Left ventricle myocardium superior (tissue), 1 donor: ENCODE measurements around the gene LOXHD1. TPM values are rescaled to one million over a fixed set of nuclear protein-coding genes. Genes with fewer than 3 reads are reported as not detected.

Experiments
- ATAC-seq: fragments of 200-7000 bp; cut with Tn5 transposase; one replicate; pipeline ENCODE4 v1.9.1; 2020; ENCODE audit warnings: mild to moderate bottlenecking, moderate library complexity
- DNase-seq: peaks from one replicate; pipeline ENCODE4 v3.0.0-alpha.2; 2020
- intact Hi-C: fragments of 100-400 bp; cut with micrococcal nuclease; formaldehyde crosslinking; loops from one replicate; pipeline ENCODE4 v1.11.0; 2022
- total RNA-seq: library from RNA; stranded (reverse); fragmentation: NEBNext Ultra II Directional; extraction: Animal tissue kit (Norgen Biotek cat#: 25700); gene quantifications from one replicate; pipeline ENCODE4 v1.2.1, GENCODE V29; 2021
- donor health status: DM: no; HTN: yes; CAD: no; lungs with severe emphysema.

Gene LOXHD1
- total RNA-seq, 1 donor from 2014 or later = 0.74 TPM

DNA sequence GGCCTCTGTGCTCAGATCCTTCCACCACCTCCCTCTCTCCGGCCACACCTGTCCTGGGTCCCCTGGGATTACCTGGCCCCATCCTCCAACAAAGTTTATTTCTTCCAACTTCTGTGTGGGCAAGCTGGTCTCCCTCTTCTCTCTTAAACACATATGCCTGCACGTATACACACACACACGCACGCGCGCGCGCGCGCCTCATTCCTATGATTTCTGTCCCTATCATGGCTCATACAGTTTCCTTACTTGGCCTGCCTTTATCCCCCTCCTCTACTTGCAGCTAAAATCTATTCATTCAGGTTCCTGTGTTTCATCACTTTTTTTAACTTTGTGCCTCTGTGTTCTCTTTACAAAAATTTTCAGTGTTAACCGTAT is 96.4 kb downstream of the LOXHD1 start:
- ATAC-seq = no peak
- intact Hi-C loops = no loop called here
- no peak for DNase-seq

- DNase-seq (no peak), ATAC-seq (no peak)
- intact Hi-C loops = no loop called here
These were observed 96.9 kb downstream of the LOXHD1 start for GRCh38 chr18:46559946-46560670.

DNA sequence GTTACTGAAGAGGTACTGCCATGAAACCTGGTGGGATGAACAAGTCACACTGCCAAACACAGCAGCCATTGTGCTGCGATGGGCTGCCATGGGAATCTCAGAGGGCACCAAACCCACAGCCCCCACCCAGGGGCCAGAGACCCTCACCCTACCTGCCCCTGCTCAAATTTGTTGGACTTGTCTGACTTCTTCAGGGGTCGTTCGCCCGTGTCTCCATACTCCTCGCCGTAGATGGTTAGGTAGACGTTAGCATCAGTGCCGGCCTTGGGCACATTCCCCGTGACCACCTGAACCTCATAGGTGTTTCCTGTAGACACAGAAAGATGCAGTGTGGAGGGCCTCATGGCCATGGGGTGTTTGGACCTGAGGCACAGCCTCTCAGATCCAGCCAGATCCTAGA is 97.7 kb downstream of the LOXHD1 start:
- intact Hi-C loops = no loop called here
- no peak for DNase-seq
- no peak for ATAC-seq

GRCh38 chr18:46556590-46557206 is 100.3 kb downstream of the LOXHD1 start:
- ATAC-seq (no peak), DNase-seq (no peak)
- intact Hi-C loops = no loop called here

DNA sequence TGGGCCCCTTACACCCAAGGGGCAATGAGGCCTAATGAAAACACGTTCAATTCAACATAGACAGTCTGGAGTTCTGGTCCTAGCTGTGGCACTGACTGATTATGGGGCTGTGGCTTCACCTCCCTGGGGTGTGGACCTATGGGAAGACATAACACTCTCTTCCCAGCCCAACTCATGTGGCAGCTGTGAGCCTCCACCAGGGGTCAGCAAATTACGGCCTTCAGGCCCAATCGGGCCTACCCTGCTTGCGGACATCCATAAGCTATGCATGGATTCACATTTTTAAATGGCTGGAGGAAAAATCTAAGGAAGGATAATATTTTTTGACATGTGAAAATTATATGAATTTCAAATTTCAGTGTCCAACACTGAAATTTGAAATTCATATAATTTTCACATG is 101.3 kb downstream of the LOXHD1 start:
- ATAC-seq = peak; percentile 75
- intact Hi-C loops = no loop called here
- DNase-seq = peak; percentile 47

DNA sequence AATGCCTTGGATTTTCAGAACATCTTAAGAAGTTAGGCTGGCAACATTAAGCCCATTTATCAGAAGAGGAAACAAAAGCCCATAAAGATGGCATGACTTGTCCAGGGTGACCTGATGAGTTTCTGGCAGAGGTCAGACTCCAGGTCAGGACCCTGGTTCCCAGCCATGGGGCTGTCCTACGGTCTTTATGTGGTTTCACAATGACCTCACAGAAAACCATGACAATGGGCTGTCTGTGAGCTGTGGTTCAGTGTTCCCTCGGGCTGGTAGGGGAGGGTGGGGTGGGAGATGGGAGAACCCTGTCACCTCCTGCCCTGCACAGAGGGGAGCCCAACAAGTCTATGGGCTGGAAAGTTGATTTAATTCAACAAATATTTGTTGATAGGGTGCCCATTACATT is 101.8 kb downstream of the LOXHD1 start:
- no peak for DNase-seq
- no peak for ATAC-seq
- intact Hi-C loops = no loop called here

GRCh38 chr18:46554406-46555080 is 102.5 kb downstream of the LOXHD1 start:
- intact Hi-C loops = no loop called here
- no peak for ATAC-seq
- DNase-seq = no peak

GRCh38 chr18:46550609-46551008 is 106.4 kb downstream of the LOXHD1 start:
- no peak for DNase-seq
- intact Hi-C loops = no loop called here
- no peak for ATAC-seq

GRCh38 chr18:46547520-46547919 is 109.5 kb downstream of the LOXHD1 start:
- no peak for ATAC-seq
- intact Hi-C loops = no loop called here
- DNase-seq = no peak

GRCh38 chr18:46546111-46546640 is 110.8 kb downstream of the LOXHD1 start:
- intact Hi-C loops = no loop called here
- DNase-seq = no peak
- ATAC-seq = no peak

DNA sequence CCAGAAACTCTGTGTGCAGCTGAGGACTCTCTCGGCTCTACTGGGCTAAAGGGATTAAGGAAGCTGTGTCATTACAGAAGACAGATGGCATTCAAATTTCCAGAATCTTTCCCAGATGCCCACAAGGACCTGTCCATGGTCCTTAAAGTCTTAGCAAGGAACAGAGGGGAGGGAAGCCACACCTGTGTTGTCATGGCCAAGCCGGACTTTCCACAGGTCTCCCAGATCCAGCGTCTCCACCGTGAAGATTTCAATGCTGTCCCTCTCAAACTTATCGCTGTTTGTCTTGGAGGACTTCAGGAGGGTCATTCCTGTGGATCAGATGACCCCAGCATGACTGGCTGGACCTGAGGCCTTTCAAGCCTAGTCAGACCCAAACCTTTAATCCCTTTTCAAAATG is 114.5 kb downstream of the LOXHD1 start:
- no peak for ATAC-seq
- DNase-seq = no peak
- intact Hi-C loops = no loop called here

GRCh38 chr18:46541626-46542189 is 115.3 kb downstream of the LOXHD1 start:
- intact Hi-C loops = no loop called here
- DNase-seq (no peak), ATAC-seq (no peak)

GRCh38 chr18:46538376-46538775 is 118.6 kb downstream of the LOXHD1 start:
- ATAC-seq = no peak
- intact Hi-C loops = no loop called here

DNA sequence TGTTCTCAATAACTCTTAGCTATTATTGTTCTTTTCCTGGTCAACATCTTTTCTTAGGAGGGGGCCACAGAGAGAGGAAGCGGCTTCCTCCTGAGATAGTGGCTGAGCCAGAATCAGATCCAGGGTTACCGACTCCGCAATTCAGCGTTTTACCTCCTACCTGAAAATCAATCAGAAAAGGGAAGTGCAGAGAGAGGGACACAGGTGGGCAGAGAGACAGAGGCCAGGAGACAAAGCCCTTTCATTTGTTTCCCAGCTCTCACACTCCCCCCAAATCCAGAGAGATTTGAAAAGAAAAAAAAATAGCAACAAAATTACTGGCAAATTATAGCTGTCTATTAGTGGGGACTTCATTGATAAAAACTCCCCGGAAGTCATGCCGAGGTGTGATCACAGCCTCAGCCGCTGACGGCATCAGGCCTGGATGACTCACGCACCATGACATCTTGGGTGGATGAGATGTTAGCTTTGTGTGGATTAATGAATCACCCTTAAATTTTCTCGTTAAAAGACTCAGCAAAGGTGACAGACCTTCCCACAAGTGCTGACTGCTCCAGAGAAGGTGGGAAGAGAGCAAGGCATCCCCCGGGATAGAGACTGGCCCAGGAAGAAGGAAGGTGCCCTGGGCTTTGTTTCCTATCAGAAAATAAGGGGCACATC is 120.7 kb downstream of the LOXHD1 start:
- DNase-seq (no peak), ATAC-seq (no peak)
- intact Hi-C loops = no loop called here

More at GRCh38 chr18:46538376-46538775, 118.6 kb downstream of the LOXHD1 start:
- no peak for DNase-seq

DNA sequence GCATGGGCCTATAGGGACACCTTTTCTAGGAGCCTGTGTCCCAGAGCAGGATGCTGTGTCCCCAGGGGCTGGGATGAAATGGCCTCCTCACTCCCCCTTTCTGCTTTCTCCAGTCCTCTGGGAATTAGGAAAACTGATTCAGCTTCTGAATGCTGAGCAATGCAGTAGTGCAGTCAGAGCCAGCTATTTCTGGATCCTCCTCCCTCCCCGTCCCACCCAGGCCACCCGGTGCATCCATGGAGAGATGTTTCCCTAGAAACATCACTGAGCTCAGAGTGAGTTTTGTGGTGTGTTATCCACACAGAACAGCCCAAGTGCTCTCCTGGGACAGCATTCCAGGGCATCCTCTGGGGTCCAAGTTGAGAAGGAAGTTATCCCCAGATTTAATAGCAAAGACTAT is 125.5 kb downstream of the LOXHD1 start:
- ATAC-seq (no peak), DNase-seq (no peak)
- intact Hi-C loops = no loop called here

DNA sequence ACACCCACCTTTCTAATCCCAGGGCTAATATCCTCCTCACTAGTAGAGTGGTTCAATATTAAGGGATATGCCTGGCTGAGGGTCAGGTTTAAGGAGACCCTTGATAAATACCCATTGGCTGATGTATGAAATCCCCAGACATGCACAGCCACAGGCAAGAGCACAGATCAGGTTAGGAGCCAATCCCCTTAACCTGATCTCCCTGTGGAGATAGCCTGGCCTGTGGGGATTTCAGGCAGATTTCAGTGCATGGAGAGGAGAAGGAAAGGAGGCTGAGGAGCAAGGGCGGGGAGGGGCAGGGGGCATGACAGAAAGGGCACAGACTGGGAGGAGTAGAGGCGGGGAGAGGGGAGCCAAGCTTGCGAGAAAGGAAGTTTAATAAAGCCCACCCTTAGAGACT is 129.0 kb downstream of the LOXHD1 start:
- intact Hi-C loops = no loop called here
- ATAC-seq = no peak
- no peak for DNase-seq

DNA sequence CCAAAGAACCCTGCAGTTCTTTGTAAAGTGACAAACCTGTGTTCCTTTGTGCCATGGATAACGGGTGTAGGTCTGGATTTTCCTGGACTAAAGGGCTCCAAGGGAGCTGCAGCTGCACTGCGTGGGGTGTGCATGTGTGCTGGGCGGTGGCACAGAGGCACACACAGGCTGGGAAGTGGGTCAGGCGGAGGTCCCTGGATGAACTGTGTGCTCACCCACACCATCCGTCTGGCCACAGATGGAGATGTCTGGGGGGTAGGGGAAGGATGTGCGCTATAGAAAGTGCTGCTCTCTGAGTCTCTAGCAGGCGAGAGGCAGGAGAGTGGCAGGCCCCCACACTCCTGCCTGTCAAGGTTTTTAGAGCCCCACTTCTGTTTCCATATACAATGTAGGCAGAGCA is 137.2 kb downstream of the LOXHD1 start:
- ATAC-seq (no peak), DNase-seq (no peak)
- intact Hi-C loops = no loop called here

GRCh38 chr18:46518438-46518837 is 138.6 kb downstream of the LOXHD1 start:
- intact Hi-C loops = no loop called here
- peak; percentile 74 for DNase-seq
- peak; percentile 98 for ATAC-seq

DNA sequence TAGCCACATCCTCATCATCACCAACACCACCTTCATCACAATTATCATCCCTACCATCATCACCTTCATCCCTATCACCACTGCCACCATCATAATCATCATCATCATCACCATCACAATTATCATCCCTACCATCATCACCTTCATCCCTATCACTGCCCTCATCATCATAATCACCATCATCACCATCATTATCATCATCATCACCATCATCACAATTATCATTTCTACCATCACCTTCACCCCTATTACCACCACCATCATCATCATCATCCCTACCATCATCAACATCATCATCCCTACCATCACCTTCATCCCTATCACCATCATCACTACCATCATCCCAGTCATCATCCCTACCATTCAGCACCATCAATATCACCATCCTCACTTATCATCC is 140.5 kb downstream of the LOXHD1 start:
- intact Hi-C loops = no loop called here
- ATAC-seq (no peak), DNase-seq (no peak)

GRCh38 chr18:46510386-46510785 is 146.6 kb downstream of the LOXHD1 start:
- ATAC-seq (no peak), DNase-seq (no peak)
- intact Hi-C loops = no loop called here
